GM18951 (cell line): ENCODE data around the gene SARS1.

Source experiments
- POLR2A ChIP-seq: IDR thresholded peaks from 4 replicates; pipeline ENCODE4 v1.6.1; 2011; ENCODE audit warnings: mild to moderate bottlenecking; ENCODE audit not compliant: insufficient read length, insufficient read depth; ENCODE audit errors: extremely low read depth
- in situ Hi-C: fragments of 300-500 bp; cut with MboI; formaldehyde crosslinking; loops from one replicate; pipeline ENCODE4 v1.12.0; 2022; ENCODE audit warnings: low sequenced_read_pairs, mixed read lengths, inconsistent platforms; ENCODE audit not compliant: unreplicated experiment

SARS1 gene

GRCh38 chr1:109225308-109225707, 11.6 kb downstream of the SARS1 start:
- in situ Hi-C loops, result no loop called here
- TF ChIP-seq POLR2A, result no peak

- TF ChIP-seq POLR2A, result no peak
- in situ Hi-C loops, result no loop called here
These were observed 12.2 kb downstream of the SARS1 start for GRCh38 chr1:109225711-109226445.

- in situ Hi-C loops, result no loop called here
- no peak for TF ChIP-seq POLR2A
These were observed 14.4 kb downstream of the SARS1 start for GRCh38 chr1:109228167-109228566.

GRCh38 chr1:109229531-109230127, 15.9 kb downstream of the SARS1 start:
- in situ Hi-C loops, result no loop called here
- no peak for TF ChIP-seq POLR2A

GRCh38 chr1:109231066-109231465, 17.3 kb downstream of the SARS1 start:
- in situ Hi-C loops, result no loop called here
- no peak for TF ChIP-seq POLR2A

GRCh38 chr1:109235137-109235536, 21.4 kb downstream of the SARS1 start:
- no peak for TF ChIP-seq POLR2A
- in situ Hi-C loops, result no loop called here

GRCh38 chr1:109237512-109237911, 23.8 kb downstream of the SARS1 start:
- TF ChIP-seq POLR2A, result no peak
- in situ Hi-C loops, result no loop called here

GRCh38 chr1:109238382-109238781, 24.7 kb downstream of the SARS1 start:
- no peak for TF ChIP-seq POLR2A
- in situ Hi-C loops, result no loop called here

GRCh38 chr1:109239047-109239408, 25.3 kb downstream of the SARS1 start:
- in situ Hi-C loops, result no loop called here
- TF ChIP-seq POLR2A, result no peak

GRCh38 chr1:109239409-109240068, 25.8 kb downstream of the SARS1 start:
- in situ Hi-C loops, result no loop called here
- no peak for TF ChIP-seq POLR2A

- in situ Hi-C loops, result no loop called here
- TF ChIP-seq POLR2A, result no peak
These were observed 26.7 kb downstream of the SARS1 start for GRCh38 chr1:109240158-109241152.

GRCh38 chr1:109241344-109241743, 27.6 kb downstream of the SARS1 start:
- in situ Hi-C loops, result no loop called here

GRCh38 chr1:109241841-109242345, 28.2 kb downstream of the SARS1 start:
- in situ Hi-C loops, result no loop called here
- no peak for TF ChIP-seq POLR2A

More at GRCh38 chr1:109241344-109241743, 27.6 kb downstream of the SARS1 start:
- TF ChIP-seq POLR2A, result no peak
